IMR-90 (cell line): ENCODE data around the gene MCTP1. TPM values are rescaled to one million over a fixed set of nuclear protein-coding genes. Genes with fewer than 3 reads are reported as not detected.

Source experiments
- ATAC-seq: fragments of 200-7000 bp; cut with Tn5 transposase; 2 replicates; pipeline ENCODE4 v1.9.1; 2020; ENCODE audit warnings: low read depth, mild to moderate bottlenecking, moderate library complexity
- BruUV-seq: library from RNA; stranded (reverse); fragments of 400-500 nt; replicated peaks from 2 replicates; lab custom pipeline; 2021; lab: Mats Ljungman, UMichigan
- CTCF ChIA-PET: fragments of 300-600 bp; formaldehyde crosslinking; extraction: SDS; loops from one replicate; lab custom pipeline; 2021; ENCODE audit warnings: antibody characterized with exemption; lab: Yijun Ruan, JAX
- POLR2A ChIA-PET: fragments of 300-600 bp; sonication (Branson Sonifier 250); formaldehyde crosslinking; loops from one replicate; lab custom pipeline; 2022; ENCODE audit warnings: antibody characterized with exemption; ENCODE audit not compliant: unreplicated experiment; lab: Charles Lee
- DNase-seq: peaks from one replicate; pipeline ENCODE4 v3.0.0; 2013
- H2AFZ ChIP-seq: replicated peaks from 2 replicates; pipeline ENCODE3; 2013; ENCODE audit warnings: low read length, mild to moderate bottlenecking; ENCODE audit not compliant: poor library complexity
- H2AK5ac ChIP-seq: 2 replicates; pipeline ENCODE4 v1.6.1; 2013; ENCODE audit warnings: low read depth, low read length, inconsistent platforms
- H2AK9ac ChIP-seq: replicated peaks from 2 replicates; pipeline ENCODE3; 2013; ENCODE audit warnings: mild to moderate bottlenecking, low read depth, low read length, moderate library complexity; ENCODE audit not compliant: poor library complexity
- H2BK120ac ChIP-seq: 2 replicates; pipeline ENCODE4 v1.6.1; 2013; ENCODE audit warnings: low read depth, low read length, inconsistent platforms
- H2BK15ac ChIP-seq: 3 replicates; pipeline ENCODE4 v1.6.1; 2013; ENCODE audit warnings: low read depth, low read length, inconsistent platforms
- H2BK20ac ChIP-seq: 2 replicates; pipeline ENCODE4 v1.6.1; 2013; ENCODE audit warnings: low read depth, mild to moderate bottlenecking, inconsistent platforms, low read length, moderate library complexity
- H2BK5ac ChIP-seq: 2 replicates; pipeline ENCODE4 v1.6.1; 2013; ENCODE audit warnings: mild to moderate bottlenecking, low read depth, low read length, inconsistent platforms; ENCODE audit not compliant: poor library complexity, severe bottlenecking
- H3K14ac ChIP-seq: replicated peaks from 2 replicates; pipeline ENCODE4 v1.6.1; 2013; ENCODE audit warnings: low read depth, low read length, inconsistent platforms
- H3K18ac ChIP-seq: 2 replicates; pipeline ENCODE4 v1.6.1; 2013; ENCODE audit warnings: low read depth, low read length, control low read depth
- H3K23ac ChIP-seq: 2 replicates; pipeline ENCODE4 v1.6.1; 2013; ENCODE audit warnings: low read depth, low read length, inconsistent platforms
- H3K27ac ChIP-seq: 2 replicates; pipeline ENCODE4 v1.5.1; 2013; ENCODE audit warnings: mild to moderate bottlenecking, control low read depth, low read length; ENCODE audit not compliant: insufficient read depth
- H3K27me3 ChIP-seq: 2 replicates; pipeline ENCODE4 v1.6.1; 2013; ENCODE audit warnings: low read length; ENCODE audit not compliant: control insufficient read depth, insufficient read depth
- H3K36me3 ChIP-seq: 2 replicates; pipeline ENCODE4 v1.6.1; 2013; ENCODE audit warnings: low read length, mixed read lengths; ENCODE audit not compliant: control insufficient read depth, insufficient read depth
- H3K4ac ChIP-seq: 2 replicates; pipeline ENCODE4 v1.6.1; 2013; ENCODE audit warnings: low read depth, low read length, inconsistent platforms
- H3K4me1 ChIP-seq: 2 replicates; pipeline ENCODE4 v1.6.1; 2013; ENCODE audit warnings: low read length, mixed read lengths; ENCODE audit not compliant: control insufficient read depth, insufficient read depth
- H3K4me2 ChIP-seq: 2 replicates; pipeline ENCODE4 v1.6.1; 2013; ENCODE audit warnings: low read depth, mild to moderate bottlenecking, control low read depth, low read length, moderate library complexity
- H3K4me3 ChIP-seq: 2 replicates; pipeline ENCODE4 v1.5.1; 2013; ENCODE audit warnings: low read depth, mild to moderate bottlenecking, control low read depth, low read length, moderate library complexity; ENCODE audit not compliant: insufficient read depth
- H3K56ac ChIP-seq: 2 replicates; pipeline ENCODE4 v1.6.1; 2013; ENCODE audit warnings: low read length, inconsistent platforms; ENCODE audit not compliant: insufficient read depth; ENCODE audit errors: extremely low read depth
- H3K79me1 ChIP-seq, 2 experiments: 2 replicates each; pipeline ENCODE4 v1.6.1; 2013; ENCODE audit warnings: low read length in 2 of 2, inconsistent platforms in 1 of 2, low read depth in 1 of 2
- H3K9ac ChIP-seq: 2 replicates; pipeline ENCODE4 v1.6.1; 2013; ENCODE audit warnings: low read depth, low read length, control low read depth
- H3K9me1 ChIP-seq: 2 replicates; pipeline ENCODE4 v1.6.1; 2013; ENCODE audit warnings: low read length, inconsistent platforms; ENCODE audit not compliant: insufficient read depth
- H3K9me3 ChIP-seq: 2 replicates; pipeline ENCODE4 v1.6.1; 2013; ENCODE audit warnings: low read length; ENCODE audit not compliant: control insufficient read depth, insufficient read depth
- H4K20me1 ChIP-seq: 2 replicates; pipeline ENCODE4 v1.6.1; 2013; ENCODE audit warnings: low read length, inconsistent platforms; ENCODE audit not compliant: insufficient read depth
- H4K5ac ChIP-seq: 2 replicates; pipeline ENCODE4 v1.6.1; 2013; ENCODE audit warnings: mild to moderate bottlenecking, low read depth, low read length, control low read depth
- H4K8ac ChIP-seq, 2 experiments: 2 replicates each; pipeline ENCODE4 v1.6.1; 2013; ENCODE audit warnings: low read depth in 2 of 2, low read length in 2 of 2, control low read depth in 1 of 2, inconsistent platforms in 1 of 2
- H4K91ac ChIP-seq: 2 replicates; pipeline ENCODE4 v1.6.1; 2013; ENCODE audit warnings: low read depth, low read length, inconsistent platforms; ENCODE audit not compliant: insufficient read depth
- BHLHE40 ChIP-seq: fragments of 150-350 bp; IDR thresholded peaks from 2 replicates; pipeline ENCODE4 v1.6.1; 2016; ENCODE audit warnings: mild to moderate bottlenecking, low read depth, low read length
- CEBPB ChIP-seq: IDR thresholded peaks from 2 replicates; pipeline ENCODE4 v1.6.1; 2012; ENCODE audit warnings: low read depth, low read length, improper control_type of control experiment
- FOS ChIP-seq: fragments of 150-350 bp; IDR thresholded peaks from 2 replicates; pipeline ENCODE4 v1.6.1; 2016; ENCODE audit warnings: low read depth, low read length
- MAFK ChIP-seq: IDR thresholded peaks from 2 replicates; pipeline ENCODE4 v1.6.1; 2012; ENCODE audit warnings: low read depth, low read length, improper control_type of control experiment
- MAZ ChIP-seq: IDR thresholded peaks from 2 replicates; pipeline ENCODE4 v1.6.1; 2012; ENCODE audit warnings: low read depth, mild to moderate bottlenecking, low read length, improper control_type of control experiment, moderate library complexity, borderline replicate concordance
- NFE2L2 ChIP-seq: fragments of 150-350 bp; IDR thresholded peaks from 2 replicates; pipeline ENCODE4 v1.6.1; 2016; ENCODE audit warnings: low read depth, mild to moderate bottlenecking, low read length
- POLR2A ChIP-seq: IDR thresholded peaks from 2 replicates; pipeline ENCODE4 v1.6.1; 2012; ENCODE audit warnings: mild to moderate bottlenecking, low read depth, low read length
- RAD21 ChIP-seq: IDR thresholded peaks from 2 replicates; pipeline ENCODE4 v1.6.1; 2012; ENCODE audit warnings: low read length, improper control_type of control experiment
- WGBS, 2 experiments: methylation state at CpG; one replicate each; pipeline versions ENCODE4 v1.1.5 to v1.1.7; 2013; ENCODE audit warnings: missing lambda C conversion rate in 2 of 2; ENCODE audit not compliant: insufficient read length in 1 of 2; ENCODE audit errors: extremely low coverage in 2 of 2; 5-methylcytosine and 5-hydroxymethylcytosine counted together
- dilution Hi-C: fragments of 300-500 bp; cut with HindIII; formaldehyde crosslinking; loops from one replicate; pipeline ENCODE4 v1.14.3; 2018; ENCODE audit warnings: low sequenced_read_pairs; ENCODE audit not compliant: unreplicated experiment
- in situ Hi-C: fragments of 300-500 bp; cut with MboI; formaldehyde crosslinking; loops from 3 replicates; pipeline ENCODE4 v1.14.3; 2019; ENCODE audit warnings: low sequenced_read_pairs, inconsistent platforms, mixed read lengths
- intact Hi-C: fragments of 100-400 bp; cut with micrococcal nuclease; formaldehyde crosslinking; loops from 2 replicates; pipeline ENCODE4 v1.10.0; 2022
- polyA plus RNA-seq, 3 experiments: library from polyadenylated mRNA; depleted of rRNA; stranded (reverse); fragments of >200 nt; gene quantifications; 2 replicates each; pipeline ENCODE4 v1.2.3, GENCODE V29; 2012; ENCODE audit warnings: low replicate concordance in 1 of 3
- total RNA-seq: library from RNA; depleted of rRNA; stranded (reverse); fragments of >200 nt; gene quantifications from 2 replicates; pipeline ENCODE4 v1.2.3, GENCODE V29; 2012
- TF ChIP-seq, protein P1 (sequence below): conservative IDR thresholded peaks from 2 replicates; pipeline ENCODE4 v1.5.1; 2012; ENCODE audit warnings: mild to moderate bottlenecking, low read depth, low read length, improper control_type of control experiment

Gene MCTP1
- total and polyA plus RNA-seq, 2 of the 4 experiments (the other 2 are of a cell fraction) = 0.21 TPM; not detected in 1

GRCh38 chr5:94667937-94668336 lies 617.0 kb downstream of the MCTP1 start:
- Histone ChIP-seq H4K8ac (no peak overlapping the region), H2BK20ac (no peak overlapping the region), H2BK15ac (no peak overlapping the region), H2AFZ (no peak overlapping the region), H2AK9ac (no peak overlapping the region), H4K20me1 (no peaks in the 10 kb centered on the region), H3K4me3 (no peak overlapping the region), H3K4me2 (no peak overlapping the region), H3K9me3 (no peaks in the 10 kb centered on the region), H3K79me1 (no peaks in the 10 kb centered on the region), H3K4me1 (no peaks in the 10 kb centered on the region), H2BK120ac (no peak overlapping the region), H3K27ac (no peak overlapping the region), H3K14ac (no peak overlapping the region), H3K23ac (no peak overlapping the region), H2BK5ac (no peak overlapping the region), H3K18ac (no peak overlapping the region), H3K36me3 (0 out of 2 replicates have a peak, but pooled peaks cover 1% of the 10 kb centered on the region), H3K27me3 (no peaks in the 10 kb centered on the region), H3K9ac (no peak overlapping the region), H4K5ac (no peak overlapping the region), H3K56ac (no peak overlapping the region), H4K91ac (no peak overlapping the region), H3K4ac (no peak overlapping the region), H2AK5ac (no peak overlapping the region), H3K9me1 (no peaks in the 10 kb centered on the region)
- POLR2A ChIA-PET = no interaction called here
- WGBS, 2 experiments = 86% methylated on average over 2 of the region's 3 CpGs; no CpG with 5 or more reads in 1 of the 2 experiments
- BruUV-seq = no TSS peak
- no peak for ATAC-seq
- TF ChIP-seq BHLHE40 = no peak
- no peak for TF ChIP-seq RAD21
- TF ChIP-seq FOS = no peak
- no peak for TF ChIP-seq NFE2L2
- TF ChIP-seq, protein P1, sequence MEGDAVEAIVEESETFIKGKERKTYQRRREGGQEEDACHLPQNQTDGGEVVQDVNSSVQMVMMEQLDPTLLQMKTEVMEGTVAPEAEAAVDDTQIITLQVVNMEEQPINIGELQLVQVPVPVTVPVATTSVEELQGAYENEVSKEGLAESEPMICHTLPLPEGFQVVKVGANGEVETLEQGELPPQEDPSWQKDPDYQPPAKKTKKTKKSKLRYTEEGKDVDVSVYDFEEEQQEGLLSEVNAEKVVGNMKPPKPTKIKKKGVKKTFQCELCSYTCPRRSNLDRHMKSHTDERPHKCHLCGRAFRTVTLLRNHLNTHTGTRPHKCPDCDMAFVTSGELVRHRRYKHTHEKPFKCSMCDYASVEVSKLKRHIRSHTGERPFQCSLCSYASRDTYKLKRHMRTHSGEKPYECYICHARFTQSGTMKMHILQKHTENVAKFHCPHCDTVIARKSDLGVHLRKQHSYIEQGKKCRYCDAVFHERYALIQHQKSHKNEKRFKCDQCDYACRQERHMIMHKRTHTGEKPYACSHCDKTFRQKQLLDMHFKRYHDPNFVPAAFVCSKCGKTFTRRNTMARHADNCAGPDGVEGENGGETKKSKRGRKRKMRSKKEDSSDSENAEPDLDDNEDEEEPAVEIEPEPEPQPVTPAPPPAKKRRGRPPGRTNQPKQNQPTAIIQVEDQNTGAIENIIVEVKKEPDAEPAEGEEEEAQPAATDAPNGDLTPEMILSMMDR = no peak
- no peak for TF ChIP-seq MAZ
- no peak for TF ChIP-seq CEBPB
- no peak for TF ChIP-seq POLR2A
- TF ChIP-seq MAFK = no peak
- in situ Hi-C loops (no loop called here), dilution Hi-C loops (no loop called here), intact Hi-C loops (no loop called here)
- CTCF ChIA-PET = no interaction called here
- DNase-seq = no peak
